GM12878 (cell line): ENCODE data around the gene LRR1. TPM values are rescaled to one million over a fixed set of nuclear protein-coding genes. Genes with fewer than 3 reads are reported as not detected.

ENCODE experiments used
- ATAC-seq: fragments of 200-7000 bp; cut with Tn5 transposase; 3 replicates; pipeline ENCODE4 v1.9.1; 2020; ENCODE audit warnings: mild to moderate bottlenecking, moderate library complexity
- BruUV-seq: library from RNA; stranded (reverse); fragments of 400-500 nt; replicated peaks from 2 replicates; lab custom pipeline; 2021; lab: Mats Ljungman, UMichigan
- CTCF ChIA-PET: fragments of 300-600 bp; sonication (Branson Sonifier 250); formaldehyde crosslinking; extraction: SDS; loops from one replicate; lab custom pipeline; 2021; ENCODE audit warnings: inconsistent platforms; lab: Yijun Ruan, JAX
- POLR2A ChIA-PET: fragments of 350-600 bp; formaldehyde crosslinking; extraction: SDS; loops from one replicate; lab custom pipeline; 2021; ENCODE audit warnings: inconsistent platforms; lab: Charles Lee
- RAD21 ChIA-PET: fragments of 300-600 bp; sonication (Branson Sonifier 250); formaldehyde crosslinking; loops from one replicate; lab custom pipeline; 2023; ENCODE audit warnings: antibody characterized with exemption; ENCODE audit not compliant: unreplicated experiment; lab: Charles Lee
- SMC1A ChIA-PET: fragments of 300-600 bp; sonication (Branson Sonifier 250); formaldehyde crosslinking; loops from one replicate; lab custom pipeline; 2023; ENCODE audit not compliant: unreplicated experiment, uncharacterized antibody; lab: Charles Lee
- DNase-seq: peaks from one replicate; pipeline ENCODE4 v3.0.0-alpha.2; 2011; ENCODE audit warnings: low read depth, low spot score
- FAIRE-seq: peaks from 3 replicates; lab custom pipeline; 2011; peaks lifted over from hg19 to GRCh38; lab: Jason Lieb, UNC
- H2AFZ ChIP-seq: 2 replicates; pipeline ENCODE4 v1.6.0; 2011; ENCODE audit warnings: low read depth, low read length, control low read depth; ENCODE audit not compliant: control insufficient read depth
- H3K27ac ChIP-seq: 2 replicates; pipeline ENCODE4 v1.5.1; 2011; ENCODE audit warnings: control low read depth; ENCODE audit not compliant: control insufficient read depth, insufficient read depth
- H3K27me3 ChIP-seq, 2 experiments: replicated peaks in 1 of 2; 2 replicates each; pipeline versions ENCODE4 v1.6.0 to v1.6.1; 2011; ENCODE audit warnings: low read length in 1 of 2; ENCODE audit not compliant: control insufficient read depth in 2 of 2, insufficient read depth in 2 of 2
- H3K36me3 ChIP-seq, 2 experiments: 2 replicates each; pipeline ENCODE4 v1.5.1; 2011; ENCODE audit warnings: low read length in 1 of 2; ENCODE audit not compliant: control insufficient read depth in 2 of 2, insufficient read depth in 2 of 2
- H3K4me1 ChIP-seq: 2 replicates; pipeline ENCODE4 v1.6.1; 2011; ENCODE audit warnings: mild to moderate bottlenecking, low read length, moderate library complexity, mixed read lengths; ENCODE audit not compliant: control insufficient read depth, insufficient read depth
- H3K4me2 ChIP-seq: 2 replicates; pipeline ENCODE4 v1.6.0; 2011; ENCODE audit warnings: control low read depth; ENCODE audit not compliant: control insufficient read depth, insufficient read depth
- H3K4me3 ChIP-seq: fragments of 200-600 bp; sonication (generic); 2 replicates; pipeline ENCODE4 v1.5.1; 2016
- H3K79me2 ChIP-seq: 2 replicates; pipeline ENCODE4 v1.6.0; 2011; ENCODE audit warnings: low read length; ENCODE audit not compliant: control insufficient read depth, insufficient read depth
- H3K9ac ChIP-seq: 2 replicates; pipeline ENCODE4 v1.8.0; 2011; ENCODE audit warnings: low read length, control low read depth, mixed read lengths; ENCODE audit not compliant: control insufficient read depth, insufficient read depth
- H3K9me3 ChIP-seq: replicated peaks from 3 replicates; pipeline ENCODE4 v1.5.1; 2011; ENCODE audit warnings: mild to moderate bottlenecking, low read length; ENCODE audit not compliant: control insufficient read depth, insufficient read depth
- H4K20me1 ChIP-seq: 2 replicates; pipeline ENCODE4 v1.6.0; 2011; ENCODE audit not compliant: control insufficient read depth, insufficient read depth
- CBX5 ChIP-seq: sonication (generic); IDR thresholded peaks from 2 replicates; pipeline ENCODE4 v1.6.1; 2016; ENCODE audit warnings: low read depth, moderate library complexity, mild to moderate bottlenecking, inconsistent platforms
- CHD1 ChIP-seq: IDR thresholded peaks from 2 replicates; pipeline ENCODE4 v1.6.1; 2012; ENCODE audit warnings: low read depth, low read length, improper control_type of control experiment
- FOXM1 ChIP-seq: IDR thresholded peaks from 2 replicates; pipeline ENCODE4 v1.6.1; 2012; ENCODE audit warnings: low read depth, mild to moderate bottlenecking, inconsistent platforms, low read length, moderate library complexity
- HDGF ChIP-seq: fragments of 450-650 bp; IDR thresholded peaks from 2 replicates; pipeline ENCODE4 v1.6.1; 2016; ENCODE audit warnings: antibody characterized with exemption
- JUNB ChIP-seq: IDR thresholded peaks from 2 replicates; pipeline ENCODE4 v1.6.1; 2016; ENCODE audit warnings: antibody characterized with exemption, mild to moderate bottlenecking
- MEF2B ChIP-seq: fragments of 450-650 bp; IDR thresholded peaks from 2 replicates; pipeline ENCODE4 v1.6.1; 2018; ENCODE audit warnings: mild to moderate bottlenecking, moderate library complexity; ENCODE audit not compliant: partially characterized antibody, poor library complexity, severe bottlenecking
- NFIC ChIP-seq: IDR thresholded peaks from 2 replicates; pipeline ENCODE4 v1.6.1; 2012; ENCODE audit warnings: low read depth, mild to moderate bottlenecking, inconsistent platforms, low read length, moderate library complexity
- NR2F1 ChIP-seq: fragments of 450-650 bp; conservative IDR thresholded peaks from 2 replicates; pipeline ENCODE4 v1.6.1; 2017; ENCODE audit warnings: mild to moderate bottlenecking
- SMC3 ChIP-seq: IDR thresholded peaks from 2 replicates; pipeline ENCODE4 v1.6.1; 2011; ENCODE audit warnings: low read length, improper control_type of control experiment, borderline replicate concordance
- ZSCAN29 ChIP-seq: fragments of 450-650 bp; IDR thresholded peaks from 2 replicates; pipeline ENCODE4 v1.6.1; 2017; ENCODE audit warnings: mild to moderate bottlenecking, moderate library complexity
- WGBS: methylation state at CpG from one replicate; pipeline ENCODE4 v1.1.6; 2016; ENCODE audit warnings: low lambda C conversion rate; ENCODE audit not compliant: insufficient replicate concordance, insufficient coverage; ENCODE audit errors: missing lambda C conversion rate; 5-methylcytosine and 5-hydroxymethylcytosine counted together
- in situ Hi-C: fragments of 300-500 bp; cut with MboI; formaldehyde crosslinking; loops from 9 replicates; pipeline ENCODE4 v1.14.3; 2018; ENCODE audit warnings: mixed read lengths
- intact Hi-C: fragments of 100-400 bp; cut with micrococcal nuclease; formaldehyde crosslinking; loops from one replicate; pipeline ENCODE4 v1.14.2; 2022; ENCODE audit not compliant: unreplicated experiment
- polyA plus RNA-seq, 11 experiments: library from polyadenylated mRNA; depleted of rRNA in 4 of 11; unstranded in 6 of 11; stranded (reverse) in 5 of 11; fragments of >200 nt; fragmentation: Nextera tagmentation in 4 of 11; fragmentation: Illumina TruSeq in 1 of 11; extraction: Ambion mirVana in 4 of 11; extraction: Trizol in 1 of 11; gene quantifications; 1 replicate in 1 of 11; 2 replicates in 10 of 11; pipeline versions ENCODE4 v1.2.1 to v1.2.3, GENCODE V29; 2011 to 2016; ENCODE audit warnings: inconsistent platforms in 2 of 11, missing spikeins in 2 of 11, low read depth in 1 of 11
- total RNA-seq, 4 experiments: library from RNA; depleted of rRNA in 3 of 4; stranded (reverse); fragments of >200 nt in 3 of 4; fragmentation: Illumina TruSeq in 1 of 4; extraction: Trizol in 1 of 4; gene quantifications; 2 replicates each; pipeline versions ENCODE4 v1.2.1 to v1.2.3, GENCODE V29; 2013 to 2021
- TF ChIP-seq, protein P1 (sequence below): fragments of 450-650 bp; IDR thresholded peaks from 2 replicates; pipeline ENCODE4 v1.6.1; 2017; ENCODE audit warnings: low read depth, mild to moderate bottlenecking, moderate library complexity
- TF ChIP-seq, protein P2 (sequence below): fragments of 450-650 bp; IDR thresholded peaks from 2 replicates; pipeline ENCODE4 v1.6.1; 2016; ENCODE audit warnings: mild to moderate bottlenecking, moderate library complexity, borderline replicate concordance
- TF ChIP-seq, protein P3 (sequence below): IDR thresholded peaks from 2 replicates; pipeline ENCODE4 v1.6.1; 2012; ENCODE audit warnings: low read length, inconsistent platforms

Gene LRR1
- total and polyA plus RNA-seq, 10 of the 15 experiments (the other 5 are each of a cell fraction or from before 2014, with no cell fraction given), result 36.9 to 110 (median 53.1) TPM

DNA sequence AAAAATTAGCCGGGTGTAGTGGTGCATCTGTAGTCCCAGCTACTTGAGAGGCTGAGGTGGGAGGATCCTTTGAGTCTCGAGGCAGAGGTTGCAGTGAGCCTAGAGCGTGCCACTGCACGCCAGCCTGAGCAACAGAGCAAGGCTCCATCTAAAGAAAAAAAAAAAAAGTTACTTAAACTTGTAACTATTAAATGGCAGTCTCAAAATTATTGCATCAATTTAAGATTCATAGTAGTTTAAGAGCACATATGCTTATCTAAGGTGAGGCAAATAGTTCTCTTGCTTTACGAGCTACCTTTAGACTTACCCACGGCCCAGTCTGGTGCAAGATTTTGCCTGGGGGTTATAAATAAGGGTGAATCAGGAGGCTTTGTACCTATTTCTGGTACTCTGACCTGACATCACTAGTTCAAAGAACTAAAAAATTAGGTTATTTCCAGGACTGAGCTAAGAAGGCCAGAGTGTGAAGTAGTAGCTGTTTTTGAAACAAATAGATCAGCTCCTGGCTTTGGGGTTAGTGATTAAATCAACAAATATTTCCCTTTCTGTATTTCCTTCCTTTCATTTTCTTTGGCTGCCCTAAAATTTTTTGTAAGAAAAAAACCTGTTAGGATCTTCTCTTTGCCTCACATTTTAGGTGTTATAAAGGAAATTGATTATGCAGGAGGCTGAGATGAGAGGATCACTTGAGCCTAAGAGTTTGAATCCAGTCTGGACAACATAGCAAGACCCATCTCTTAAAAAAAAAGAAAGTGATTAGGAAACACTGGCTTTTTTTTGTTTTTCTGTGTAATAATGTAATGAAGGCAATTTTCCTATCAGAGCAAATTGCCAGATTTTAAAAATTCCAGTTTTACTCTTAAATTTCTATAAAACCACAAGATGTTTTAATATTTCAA lies 25.4 kb downstream of the LRR1 start:
- RAD21 ChIA-PET, result interaction anchor here (0.6 to 5.8 kb wide), 14 partner anchors 9 to 1199 kb away, joined by 3 to 82 read pairs (median 4); partner anchors contain the start of genes DNAAF2, LRR1 and RPS29
- no peaks in the 10 kb centered on the region for H3K4me1 ChIP-seq
- H3K9me3 ChIP-seq, result no peaks in the 10 kb centered on the region; the same call in 2 of the 3 replicates
- BruUV-seq, result no TSS peak
- peak overlapping the region; percentile 98; the same call in 1 of the 2 replicates for H3K9ac ChIP-seq
- FAIRE-seq (no peak), DNase-seq (no peak), ATAC-seq (peak; percentile 30)
- H3K4me3 ChIP-seq, result peak overlapping the region; percentile 92
- H3K27ac ChIP-seq, result peak overlapping the region; percentile 70
- no peaks in the 10 kb centered on the region for H3K27me3 ChIP-seq
- SMC1A ChIA-PET, result interaction anchor here (0.7 to 2.9 kb wide), 11 partner anchors 8 to 228 kb away, joined by 3 to 13 read pairs (median 6); partner anchors contain the start of genes DNAAF2, LRR1, NEMF and RPS29
- CTCF ChIA-PET, result interaction anchor here (1.0 to 2.5 kb wide), 9 partner anchors 8 to 237 kb away, joined by 3 to 14 read pairs (median 5); no protein-coding TSS in a partner anchor
- WGBS, result 6% methylated on average over 6 of the region's 6 CpGs
- H3K79me2 ChIP-seq, result peaks cover 86% of the 10 kb centered on the region
- POLR2A ChIA-PET, result interaction anchor here (0.5 to 6.2 kb wide), 13 partner anchors 8 to 1564 kb away, joined by 3 to 122 read pairs (median 4); partner anchors contain the start of genes DNAAF2, KLHDC2, LRR1 and NEMF
- in situ Hi-C loops, result loop anchor here (10.0 kb wide), 1 partner anchor 1201 kb away; no protein-coding TSS in a partner anchor
- H2AFZ ChIP-seq, result no peak overlapping the region
- H3K36me3 ChIP-seq, result no peaks in the 10 kb centered on the region; a peak in 1 of 4 replicates
- H4K20me1 ChIP-seq, result no peaks in the 10 kb centered on the region
- intact Hi-C loops, result loop anchor here (5.0 kb wide), 1 partner anchor 1043 kb away; the partner anchor contains the start of gene SAV1
- peak overlapping the region; percentile 95 for H3K4me2 ChIP-seq
- TF ChIP-seq JUNB (0 out of 2 replicates have a peak, but pooled peaks have one; percentile 21), NFIC (peak; percentile 68), CHD1 (no peak), HDGF (no peak), ZSCAN29 (no peak), SMC3 (no peak), NR2F1 (peak; percentile 45; the same call in 1 of the 2 replicates), MEF2B (peak; percentile 90), CBX5 (no peak), FOXM1 (peak; percentile 49; the same call in 1 of the 2 replicates)
- TF ChIP-seq, protein P1, sequence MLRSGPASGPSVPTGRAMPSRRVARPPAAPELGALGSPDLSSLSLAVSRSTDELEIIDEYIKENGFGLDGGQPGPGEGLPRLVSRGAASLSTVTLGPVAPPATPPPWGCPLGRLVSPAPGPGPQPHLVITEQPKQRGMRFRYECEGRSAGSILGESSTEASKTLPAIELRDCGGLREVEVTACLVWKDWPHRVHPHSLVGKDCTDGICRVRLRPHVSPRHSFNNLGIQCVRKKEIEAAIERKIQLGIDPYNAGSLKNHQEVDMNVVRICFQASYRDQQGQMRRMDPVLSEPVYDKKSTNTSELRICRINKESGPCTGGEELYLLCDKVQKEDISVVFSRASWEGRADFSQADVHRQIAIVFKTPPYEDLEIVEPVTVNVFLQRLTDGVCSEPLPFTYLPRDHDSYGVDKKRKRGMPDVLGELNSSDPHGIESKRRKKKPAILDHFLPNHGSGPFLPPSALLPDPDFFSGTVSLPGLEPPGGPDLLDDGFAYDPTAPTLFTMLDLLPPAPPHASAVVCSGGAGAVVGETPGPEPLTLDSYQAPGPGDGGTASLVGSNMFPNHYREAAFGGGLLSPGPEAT, result peak; percentile 74
- TF ChIP-seq, protein P2, sequence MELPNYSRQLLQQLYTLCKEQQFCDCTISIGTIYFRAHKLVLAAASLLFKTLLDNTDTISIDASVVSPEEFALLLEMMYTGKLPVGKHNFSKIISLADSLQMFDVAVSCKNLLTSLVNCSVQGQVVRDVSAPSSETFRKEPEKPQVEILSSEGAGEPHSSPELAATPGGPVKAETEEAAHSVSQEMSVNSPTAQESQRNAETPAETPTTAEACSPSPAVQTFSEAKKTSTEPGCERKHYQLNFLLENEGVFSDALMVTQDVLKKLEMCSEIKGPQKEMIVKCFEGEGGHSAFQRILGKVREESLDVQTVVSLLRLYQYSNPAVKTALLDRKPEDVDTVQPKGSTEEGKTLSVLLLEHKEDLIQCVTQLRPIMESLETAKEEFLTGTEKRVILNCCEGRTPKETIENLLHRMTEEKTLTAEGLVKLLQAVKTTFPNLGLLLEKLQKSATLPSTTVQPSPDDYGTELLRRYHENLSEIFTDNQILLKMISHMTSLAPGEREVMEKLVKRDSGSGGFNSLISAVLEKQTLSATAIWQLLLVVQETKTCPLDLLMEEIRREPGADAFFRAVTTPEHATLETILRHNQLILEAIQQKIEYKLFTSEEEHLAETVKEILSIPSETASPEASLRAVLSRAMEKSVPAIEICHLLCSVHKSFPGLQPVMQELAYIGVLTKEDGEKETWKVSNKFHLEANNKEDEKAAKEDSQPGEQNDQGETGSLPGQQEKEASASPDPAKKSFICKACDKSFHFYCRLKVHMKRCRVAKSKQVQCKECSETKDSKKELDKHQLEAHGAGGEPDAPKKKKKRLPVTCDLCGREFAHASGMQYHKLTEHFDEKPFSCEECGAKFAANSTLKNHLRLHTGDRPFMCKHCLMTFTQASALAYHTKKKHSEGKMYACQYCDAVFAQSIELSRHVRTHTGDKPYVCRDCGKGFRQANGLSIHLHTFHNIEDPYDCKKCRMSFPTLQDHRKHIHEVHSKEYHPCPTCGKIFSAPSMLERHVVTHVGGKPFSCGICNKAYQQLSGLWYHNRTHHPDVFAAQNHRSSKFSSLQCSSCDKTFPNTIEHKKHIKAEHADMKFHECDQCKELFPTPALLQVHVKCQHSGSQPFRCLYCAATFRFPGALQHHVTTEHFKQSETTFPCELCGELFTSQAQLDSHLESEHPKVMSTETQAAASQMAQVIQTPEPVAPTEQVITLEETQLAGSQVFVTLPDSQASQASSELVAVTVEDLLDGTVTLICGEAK, result no peak; the same call in 1 of the 2 replicates
- TF ChIP-seq, protein P3, sequence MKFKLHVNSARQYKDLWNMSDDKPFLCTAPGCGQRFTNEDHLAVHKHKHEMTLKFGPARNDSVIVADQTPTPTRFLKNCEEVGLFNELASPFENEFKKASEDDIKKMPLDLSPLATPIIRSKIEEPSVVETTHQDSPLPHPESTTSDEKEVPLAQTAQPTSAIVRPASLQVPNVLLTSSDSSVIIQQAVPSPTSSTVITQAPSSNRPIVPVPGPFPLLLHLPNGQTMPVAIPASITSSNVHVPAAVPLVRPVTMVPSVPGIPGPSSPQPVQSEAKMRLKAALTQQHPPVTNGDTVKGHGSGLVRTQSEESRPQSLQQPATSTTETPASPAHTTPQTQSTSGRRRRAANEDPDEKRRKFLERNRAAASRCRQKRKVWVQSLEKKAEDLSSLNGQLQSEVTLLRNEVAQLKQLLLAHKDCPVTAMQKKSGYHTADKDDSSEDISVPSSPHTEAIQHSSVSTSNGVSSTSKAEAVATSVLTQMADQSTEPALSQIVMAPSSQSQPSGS, result peak; percentile 79
